Tibial nerve (tissue), 4 donors: ENCODE results near the gene RAB10. TPM values are rescaled to one million over a fixed set of nuclear protein-coding genes. Genes with fewer than 3 reads are reported as not detected.

Source experiments
- DNase-seq, 2 donors: peaks; one replicate each; pipeline ENCODE4 v3.0.0-alpha.2; 2019; ENCODE audit warnings: low spot score in 2 of 2
- H3K27ac ChIP-seq, 4 donors: fragments of 200-600 bp; sonication (generic) in 3 of 4; one replicate each; pipeline ENCODE4 v1.5.1; 2017 to 2019; ENCODE audit warnings: mild to moderate bottlenecking in 1 of 4
- H3K27me3 ChIP-seq, 2 donors: fragments of 200-600 bp; sonication (generic) in 1 of 2; one replicate each; pipeline versions ENCODE4 v1.5.1 to v1.6.0; 2017 to 2019
- H3K36me3 ChIP-seq, 3 donors: fragments of 200-600 bp; sonication (generic); one replicate each; pipeline ENCODE4 v1.5.1; 2018 to 2019
- H3K4me1 ChIP-seq, 4 donors: fragments of 200-600 bp; sonication (generic) in 3 of 4; one replicate each; pipeline ENCODE4 v1.5.1; 2017 to 2019
- H3K4me3 ChIP-seq, 4 donors: fragments of 200-600 bp; sonication (generic) in 3 of 4; one replicate each; pipeline ENCODE4 v1.5.1; 2017 to 2019; ENCODE audit warnings: mild to moderate bottlenecking in 1 of 4, moderate library complexity in 1 of 4
- H3K9me3 ChIP-seq, 4 donors: fragments of 200-600 bp; sonication (generic) in 3 of 4; one replicate each; pipeline ENCODE4 v1.5.1; 2017 to 2019
- CTCF ChIP-seq, 5 experiments: fragments of 200-600 bp in 3 of 5; fragments of 450-650 bp in 2 of 5; sonication (generic) in 3 of 5; IDR thresholded peaks; one replicate each; pipeline ENCODE4 v1.5.1; 2016 to 2019; ENCODE audit warnings: antibody characterized with exemption in 5 of 5, mild to moderate bottlenecking in 3 of 5, moderate library complexity in 2 of 5
- EP300 ChIP-seq, 2 donors: sonication (generic); formaldehyde crosslinking; IDR thresholded peaks; one replicate each; pipeline ENCODE4 v1.6.1; 2017; ENCODE audit warnings: antibody characterized with exemption in 2 of 2, mild to moderate bottlenecking in 1 of 2
- POLR2A ChIP-seq, 2 donors: fragments of 450-650 bp; IDR thresholded peaks; one replicate each; pipeline ENCODE4 v1.6.1; 2017; ENCODE audit warnings: antibody characterized with exemption in 2 of 2, mild to moderate bottlenecking in 2 of 2, moderate library complexity in 2 of 2
- WGBS, 2 donors: methylation state at CpG; one replicate each; pipeline ENCODE4 v1.1.5; 2018; 5-methylcytosine and 5-hydroxymethylcytosine counted together
- total RNA-seq, 4 donors: library from RNA; depleted of rRNA; stranded (reverse); fragments of >200 nt; gene quantifications; one replicate each; pipeline ENCODE4 v1.1.0, GENCODE V29; 2016

The RAB10 gene
- total RNA-seq, 4 donors from 2014 or later = 133 to 196 (median 155) TPM

GRCh38 chr2:26000561-26001082 lies 33.3 kb upstream of the RAB10 start:
- no peaks in the 10 kb centered on the region for H3K27me3 ChIP-seq
- peaks cover 0 to 29% (median 18%) of the 10 kb centered on the region in 4 donors for H3K4me1 ChIP-seq
- DNase-seq = no peak
- no peaks in the 10 kb centered on the region for H3K36me3 ChIP-seq
- no peak overlapping the region for H3K4me3 ChIP-seq
- 38 to 48% methylated on average over 5 of the region's 5 CpGs for WGBS, 2 donors
- TF ChIP-seq POLR2A (IDR thresholded peaks at IDR 0.05) (no peak), EP300 (IDR thresholded peaks at IDR 0.05) (peak in 1 of 2 donors; percentile 10), CTCF (IDR thresholded peaks at IDR 0.05) (no peak)
- H3K27ac ChIP-seq = peak overlapping the region in 1 of 4 donors; percentile 57
- H3K9me3 ChIP-seq = no peaks in the 10 kb centered on the region

- H3K9me3 ChIP-seq = no peaks in the 10 kb centered on the region
- 7 to 13% methylated on average over 4 of the region's 4 CpGs for WGBS, 2 donors
- H3K27ac ChIP-seq = peak overlapping the region; percentile 14 to 71 (median 60)
- TF ChIP-seq CTCF (IDR thresholded peaks at IDR 0.05) (no peak), EP300 (IDR thresholded peaks at IDR 0.05) (peak; percentile 62 to 71)
- no peaks in the 10 kb centered on the region for H3K36me3 ChIP-seq
- H3K4me1 ChIP-seq = peaks cover 0 to 29% (median 18%) of the 10 kb centered on the region in 4 donors
- peak; percentile 28 to 65 for DNase-seq
- H3K4me3 ChIP-seq = no peak overlapping the region
- H3K27me3 ChIP-seq = no peaks in the 10 kb centered on the region
Observed at GRCh38 chr2:26001743-26002351, 32.0 kb upstream of the RAB10 start.

- peak in 1 of 2 donors; percentile 35 for TF ChIP-seq EP300 (IDR thresholded peaks at IDR 0.05)
- TF ChIP-seq POLR2A (IDR thresholded peaks at IDR 0.05) = no peak
- Histone ChIP-seq H3K27ac (peak overlapping the region in 2 of 4 donors; percentile 66 to 71), H3K4me3 (no peak overlapping the region), H3K36me3 (no peaks in the 10 kb centered on the region), H3K4me1 (peaks cover 0 to 29% (median 18%) of the 10 kb centered on the region in 4 donors), H3K9me3 (no peaks in the 10 kb centered on the region), H3K27me3 (no peaks in the 10 kb centered on the region)
- WGBS, 2 donors = 70 to 71% methylated on average over 9 of the region's 9 CpGs
- DNase-seq = peak in 1 of 2 donors; percentile 48
Observed at GRCh38 chr2:26002632-26003310, 31.1 kb upstream of the RAB10 start.

GRCh38 chr2:26008095-26008494 lies 25.8 kb upstream of the RAB10 start:
- H3K27ac ChIP-seq = no peak overlapping the region
- TF ChIP-seq POLR2A (IDR thresholded peaks at IDR 0.05) (no peak), CTCF (IDR thresholded peaks at IDR 0.05) (no peak), EP300 (IDR thresholded peaks at IDR 0.05) (no peak)
- no peak overlapping the region for H3K4me3 ChIP-seq
- H3K9me3 ChIP-seq = no peaks in the 10 kb centered on the region
- no peaks in the 10 kb centered on the region for H3K27me3 ChIP-seq
- DNase-seq = no peak
- WGBS, 2 donors = 91 to 100% methylated on average over 1 of the region's 1 CpG
- no peaks in the 10 kb centered on the region for H3K36me3 ChIP-seq
- peaks cover 0 to 12% (median 5%) of the 10 kb centered on the region in 4 donors for H3K4me1 ChIP-seq

- Histone ChIP-seq H3K27ac (no peak overlapping the region), H3K4me3 (no peak overlapping the region), H3K9me3 (no peaks in the 10 kb centered on the region), H3K36me3 (no peaks in the 10 kb centered on the region), H3K4me1 (peaks cover 0 to 12% (median 5%) of the 10 kb centered on the region in 4 donors), H3K27me3 (no peaks in the 10 kb centered on the region)
- WGBS, 2 donors = 71 to 76% methylated on average over 2 of the region's 2 CpGs
- peak in 1 of 2 donors; percentile 48 for DNase-seq
- TF ChIP-seq CTCF (IDR thresholded peaks at IDR 0.05) (no peak), POLR2A (IDR thresholded peaks at IDR 0.05) (no peak), EP300 (IDR thresholded peaks at IDR 0.05) (peak in 1 of 2 donors; percentile 76)
Observed at GRCh38 chr2:26008851-26009566, 24.9 kb upstream of the RAB10 start.
